IPS-NIHi7 (cell line): ENCODE data around the gene TM9SF1.

Experiments
- DNase-seq: peaks from one replicate; pipeline ENCODE4 v3.0.0; 2012; ENCODE audit warnings: mixed read lengths; ENCODE audit errors: extremely low spot score

The TM9SF1 gene

GRCh38 chr14:24196071-24197055 lies 1.1 kb upstream of the TM9SF1 start:
- peak; percentile 36 for DNase-seq

- DNase-seq = no peak
Measured at GRCh38 chr14:24194873-24195185, 412 bp downstream of the TM9SF1 start.

DNA sequence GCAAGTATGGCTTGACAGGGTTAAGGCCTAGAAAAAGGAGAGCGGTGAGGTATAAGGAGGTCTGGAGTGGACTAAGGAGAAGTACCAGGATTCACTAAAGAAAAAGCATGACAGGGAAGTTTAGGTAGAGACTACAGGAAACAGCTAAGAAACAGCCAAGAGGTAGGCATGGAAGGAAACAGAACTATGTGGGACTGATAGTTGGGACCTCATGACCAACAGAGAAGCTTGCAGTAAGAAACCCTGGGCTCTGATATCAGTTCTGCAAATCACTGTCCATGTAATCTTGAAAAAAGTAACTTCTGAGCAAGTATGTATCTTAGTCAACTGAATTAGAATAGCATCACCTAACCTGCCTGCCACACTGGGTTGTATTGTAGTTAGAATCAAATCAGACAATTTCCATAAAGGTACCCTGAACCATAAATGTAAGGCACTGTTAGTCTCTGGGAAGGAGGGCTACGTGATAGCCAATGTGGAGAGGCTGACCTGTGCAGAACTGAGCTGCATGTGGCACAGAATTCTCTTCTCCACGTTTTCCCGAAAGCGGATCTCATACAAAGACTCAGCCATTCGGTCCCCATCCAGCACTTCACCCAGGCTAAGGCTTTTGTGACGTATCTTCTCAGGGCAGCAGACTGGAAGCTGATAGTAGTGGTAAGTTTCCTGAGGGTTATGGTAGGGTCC lies 912 bp downstream of the TM9SF1 start:
- no peak for DNase-seq

- no peak for DNase-seq
Measured at GRCh38 chr14:24192933-24193332, 2.3 kb downstream of the TM9SF1 start.

GRCh38 chr14:24190416-24190815 lies 4.8 kb downstream of the TM9SF1 start:
- no peak for DNase-seq

DNA sequence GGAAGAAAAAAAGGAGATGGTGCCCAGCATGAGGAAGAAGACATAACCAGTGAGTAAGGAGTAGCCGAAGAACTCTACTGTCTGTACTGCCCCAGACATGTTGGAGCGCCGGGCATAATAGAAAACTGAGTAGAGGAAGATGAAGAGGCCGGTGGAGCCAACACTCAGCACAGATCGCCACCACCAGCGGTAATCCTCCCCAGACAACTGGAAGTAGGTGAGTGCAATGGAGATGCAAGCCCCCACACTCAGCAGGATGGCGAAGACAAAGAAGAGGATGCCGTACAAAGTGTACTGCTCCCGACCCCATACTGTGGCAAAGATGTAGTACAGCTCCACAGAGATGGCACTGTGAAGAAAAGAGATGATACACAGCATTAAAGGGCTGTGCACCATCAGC lies 5.8 kb downstream of the TM9SF1 start:
- DNase-seq = no peak

- no peak for DNase-seq
Measured at GRCh38 chr14:24189059-24189375, 6.2 kb downstream of the TM9SF1 start.

DNA sequence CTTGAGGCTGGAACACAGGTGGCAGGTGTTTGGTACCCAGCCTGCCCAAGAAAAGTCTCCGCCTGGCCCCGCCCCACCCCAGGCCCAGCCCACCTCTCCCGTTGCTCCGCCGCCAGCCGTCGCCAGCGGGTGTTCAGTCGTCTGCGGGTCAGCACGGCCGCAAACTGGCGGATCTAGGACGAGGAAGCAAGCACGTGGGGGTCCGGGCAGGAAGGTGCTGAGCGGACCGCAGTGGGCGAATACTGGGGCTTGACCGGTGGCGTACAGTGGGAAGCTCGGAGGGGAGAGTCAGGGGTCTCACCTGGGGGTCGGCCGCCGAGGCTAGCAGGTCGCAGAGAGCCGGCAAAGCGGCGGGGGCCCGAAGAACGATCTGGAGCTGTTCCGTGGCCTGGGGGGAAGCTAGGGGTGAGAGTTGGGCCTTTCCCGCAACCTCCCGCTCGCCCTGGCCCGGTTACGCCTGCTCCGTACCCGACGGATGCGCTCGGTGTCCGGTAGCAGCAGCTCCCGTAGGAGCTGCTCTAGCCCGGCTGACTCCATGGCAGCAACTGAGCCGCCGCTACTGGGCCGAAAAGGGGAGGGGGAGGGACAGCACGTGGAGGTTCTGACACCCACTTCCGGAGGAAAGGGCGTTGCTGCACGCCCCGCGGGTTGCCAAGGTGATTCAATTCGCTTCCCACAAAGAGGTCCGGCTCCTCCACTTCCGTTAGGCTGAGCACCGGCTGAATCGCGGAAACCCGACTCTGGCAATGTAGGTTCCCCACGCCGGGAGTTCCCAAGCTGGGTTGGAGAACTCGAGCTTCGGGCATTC lies 6.8 kb downstream of the TM9SF1 start, which contains the start of gene IPO4:
Gene IPO4, minus strand, starts transcription at position 566 of the 808 bp plus-strand sequence. Its CDS starts 29 bp downstream, at position 537.
- peak; percentile 98 for DNase-seq

GRCh38 chr14:24187539-24187915 lies 7.7 kb downstream of the TM9SF1 start:
- no peak for DNase-seq

DNA sequence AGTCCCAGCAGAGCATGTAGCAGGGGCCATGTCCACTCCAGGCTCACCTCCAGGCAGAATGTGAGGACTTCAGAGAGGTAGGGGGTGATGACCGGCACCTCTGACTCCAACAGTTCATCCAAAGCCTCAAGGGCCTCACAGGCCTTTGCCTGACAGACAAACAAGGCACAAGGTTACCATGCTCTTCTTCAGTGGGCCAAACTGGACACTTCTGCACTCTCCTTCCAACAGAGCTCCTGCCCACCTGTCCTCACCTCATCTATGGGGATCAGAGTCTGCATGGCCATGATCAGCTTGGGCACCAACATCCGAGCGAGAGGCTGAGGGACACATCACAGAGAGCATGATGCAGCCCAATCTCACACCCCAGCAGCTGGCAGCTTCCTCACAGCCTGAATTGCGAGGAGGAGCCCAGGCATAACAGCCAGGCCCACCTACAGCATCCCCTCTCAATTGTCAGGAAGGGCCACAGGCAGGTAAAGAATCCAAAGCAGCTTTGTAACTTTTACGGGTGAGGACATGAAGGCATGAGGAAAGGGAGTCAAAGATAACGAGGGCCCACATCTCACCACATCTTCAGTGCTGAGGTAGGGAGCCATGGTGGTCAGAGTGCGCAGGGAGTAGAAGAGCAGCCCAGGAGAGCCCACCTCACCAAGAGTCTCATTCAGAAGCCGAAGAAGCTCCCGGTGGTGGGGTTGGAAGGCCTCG lies 8.3 kb downstream of the TM9SF1 start:
- no peak for DNase-seq

DNA sequence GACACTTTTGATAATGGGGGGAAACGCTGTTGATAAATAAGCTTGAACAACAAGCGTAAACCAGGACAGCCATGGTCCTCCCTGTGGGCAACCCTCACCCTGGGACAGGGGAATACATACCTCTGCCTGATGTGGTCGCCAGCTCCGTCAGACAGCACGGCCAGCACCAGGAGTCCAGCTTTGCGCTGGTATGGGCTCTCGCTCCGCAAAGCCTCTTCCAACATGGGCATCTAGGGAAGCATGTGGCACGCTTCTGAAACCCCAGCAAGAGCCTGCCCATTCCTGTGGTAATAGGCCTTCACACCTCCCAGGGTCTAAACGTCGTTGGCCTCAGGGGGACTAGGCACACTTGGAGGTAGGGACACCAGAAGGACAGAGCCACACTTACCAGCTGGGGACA lies 9.5 kb downstream of the TM9SF1 start:
- no peak for DNase-seq

DNA sequence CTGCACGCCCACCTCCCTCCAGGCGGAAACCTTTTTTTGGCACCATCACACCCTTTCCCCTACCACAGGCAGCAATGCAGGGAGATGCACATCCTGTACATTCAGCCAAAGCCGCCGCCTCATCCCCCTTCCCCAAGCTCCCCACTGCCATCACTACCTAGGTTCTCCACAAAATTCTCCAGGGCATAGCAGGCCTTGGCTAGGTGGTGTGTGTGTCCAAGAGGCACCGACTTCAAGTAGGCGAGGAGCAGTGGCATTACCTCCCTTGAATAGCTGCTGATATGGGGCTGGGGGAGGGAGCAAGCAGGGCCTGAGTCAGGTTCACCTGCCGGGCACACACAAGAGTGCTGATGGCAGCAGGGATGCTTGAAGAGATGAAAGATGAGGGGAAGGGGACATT lies 10.2 kb downstream of the TM9SF1 start:
- DNase-seq = no peak

DNA sequence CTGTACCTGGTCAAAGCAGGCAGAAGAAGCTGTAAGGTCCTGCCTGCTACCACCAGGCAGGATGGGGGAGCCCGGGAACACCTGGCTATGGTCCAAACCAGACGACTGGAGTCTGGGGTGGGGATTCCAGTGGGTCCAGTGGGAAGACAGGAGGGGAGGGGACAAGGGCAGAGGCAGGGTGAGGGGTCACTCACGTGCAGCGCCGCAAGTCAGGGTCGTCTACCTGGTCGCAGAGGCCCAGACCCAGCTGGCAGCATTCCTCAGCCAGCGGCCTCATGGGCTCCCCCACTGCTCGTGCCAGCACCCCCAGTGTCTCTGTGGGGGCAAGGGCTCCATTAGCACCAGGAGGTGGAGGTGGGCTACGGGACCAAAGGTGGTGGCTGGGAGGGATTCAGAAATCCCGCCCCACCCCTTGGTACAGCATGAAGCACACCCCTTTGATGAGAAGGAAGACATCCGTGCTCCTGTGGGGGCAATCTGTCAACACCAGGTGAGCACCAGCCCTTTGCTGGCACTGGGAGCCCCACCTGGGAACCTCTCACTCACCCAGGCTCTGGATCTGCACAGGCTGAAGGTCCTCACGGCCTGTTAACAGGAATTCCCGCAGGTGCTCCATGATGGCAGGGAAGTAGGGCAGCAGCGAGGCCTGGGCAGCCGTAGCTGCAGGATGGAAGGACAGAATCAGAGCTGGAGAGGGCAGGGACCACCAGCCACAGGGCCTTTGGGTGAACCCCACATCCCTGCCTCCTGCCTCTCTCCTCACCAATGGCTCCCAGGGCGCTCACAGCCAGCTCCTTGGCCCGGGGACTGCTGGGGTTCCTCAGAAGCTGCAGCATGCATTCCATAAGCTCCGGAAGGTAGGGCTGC lies 10.9 kb downstream of the TM9SF1 start:
- DNase-seq = no peak

DNA sequence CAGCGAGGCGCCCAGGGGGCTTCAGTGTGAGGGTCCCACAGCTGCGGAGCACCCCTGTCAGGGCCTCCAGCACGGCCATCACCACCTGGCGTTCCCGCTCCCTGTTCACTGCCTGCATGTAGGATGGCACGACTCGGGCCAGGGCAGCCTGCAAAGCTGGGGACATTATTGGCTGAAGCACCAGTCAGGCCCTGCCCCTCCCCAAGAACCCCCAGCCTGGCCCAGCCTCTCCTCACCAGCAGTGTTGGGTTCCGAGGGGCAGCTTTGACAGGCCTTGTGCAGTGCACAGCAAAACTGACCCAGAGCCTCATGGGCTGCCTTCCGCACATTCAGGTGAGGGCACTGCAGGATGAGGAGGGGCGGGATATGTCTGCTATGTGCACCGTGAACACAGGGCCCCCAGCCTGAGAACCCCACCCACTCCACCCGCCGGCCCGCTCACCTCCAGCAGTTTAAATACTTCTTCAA lies 12.2 kb downstream of the TM9SF1 start:
- no peak for DNase-seq

GRCh38 chr14:24182110-24182882 lies 12.9 kb downstream of the TM9SF1 start:
- no peak for DNase-seq

- no peak for DNase-seq
Measured at GRCh38 chr14:24181371-24182077, 13.7 kb downstream of the TM9SF1 start.

DNA sequence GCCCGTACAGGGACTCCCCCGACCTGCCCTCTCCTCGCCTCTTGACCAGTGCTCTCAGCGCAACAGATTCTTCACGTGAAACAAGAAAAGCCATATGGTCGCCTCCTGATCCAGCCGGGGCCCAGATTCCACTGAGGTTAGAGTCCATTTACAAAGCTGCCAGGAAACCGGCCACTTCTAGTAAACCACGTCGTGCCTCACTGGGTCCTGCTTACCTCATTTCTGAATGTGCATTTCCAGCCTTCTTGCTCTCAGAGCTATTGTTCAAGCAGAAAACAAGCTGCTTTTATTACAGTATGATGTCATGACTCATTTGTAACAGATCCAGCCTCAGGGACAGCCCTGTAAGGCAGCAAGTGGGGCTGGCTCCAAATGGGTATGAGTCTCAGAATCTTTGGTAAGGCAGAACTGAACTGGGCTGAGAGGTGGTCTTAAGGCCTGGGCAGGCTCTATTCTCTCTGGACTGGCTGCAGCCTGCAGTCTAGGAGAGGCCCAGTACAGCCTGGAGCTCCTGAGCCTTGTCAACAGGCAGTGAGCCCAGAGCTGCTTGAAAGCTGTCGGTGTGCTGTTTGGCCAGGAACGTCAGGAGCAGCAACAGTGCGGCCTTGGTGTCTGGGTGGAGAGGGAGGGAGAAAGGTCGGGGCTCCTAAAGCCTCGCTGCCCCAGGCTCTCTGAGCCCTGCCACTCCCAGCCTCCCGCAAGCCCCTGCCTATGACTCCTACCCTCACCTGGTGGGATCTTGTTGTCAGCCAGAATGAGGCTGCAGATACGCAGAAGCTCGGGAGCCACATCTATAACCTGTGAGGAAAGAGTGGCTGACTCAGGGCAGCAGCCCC lies 15.1 kb downstream of the TM9SF1 start:
- DNase-seq = no peak

- DNase-seq = no peak
Measured at GRCh38 chr14:24179294-24179960, 15.8 kb downstream of the TM9SF1 start.
